Stimulated activated naive CD8-positive, alpha-beta T cell treated with anti-CD3 and anti-CD28 coated beads, Interleukin-15, amount 100 ng/mL, for 72 hours (primary cell): ENCODE data around the gene VDAC1.
A peak's percentile ranks its signal among the peaks of the same experiment; 100 is the strongest.
"Not testable (repeated sequence)": the region's sequence is repeated elsewhere in the genome, so short reads cannot be mapped to it uniquely, and the experiment has no call there.

ENCODE experiments used
- ATAC-seq: fragments of 150-1000 bp; cut with Tn5 transposase; 2 replicates; pipeline ENCODE4 v1.10.0; 2021; ENCODE audit warnings: mild to moderate bottlenecking, moderate library complexity
- DNase-seq, 2 donors: peaks; one replicate each; pipeline ENCODE4 v3.0.0; 2021 to 2022
- H3K27ac Mint-ChIP-seq, 2 donors: one replicate each; pipeline ENCODE4 v1.8.0; 2022; ENCODE audit warnings: mild to moderate bottlenecking in 2 of 2, mixed read lengths in 2 of 2, moderate library complexity in 2 of 2
- H3K27me3 Mint-ChIP-seq: one replicate; pipeline ENCODE4 v1.8.0; 2022; ENCODE audit warnings: mixed read lengths
- H3K4me1 Mint-ChIP-seq: one replicate; pipeline ENCODE4 v1.8.0; 2022; ENCODE audit warnings: mild to moderate bottlenecking, mixed read lengths
- H3K4me3 Mint-ChIP-seq, 2 donors: one replicate each; pipeline ENCODE4 v1.8.0; 2022; ENCODE audit warnings: mild to moderate bottlenecking in 2 of 2, mixed read lengths in 2 of 2, moderate library complexity in 1 of 2
- H3K9me3 Mint-ChIP-seq, 2 donors: one replicate each; pipeline ENCODE4 v1.8.0; 2022; ENCODE audit warnings: mixed read lengths in 2 of 2

Gene VDAC1

GRCh38 chr5:133969654-133970324, 35.0 kb downstream of the VDAC1 start:
- H3K27ac Mint-ChIP-seq = peak overlapping the region; percentile 86 to 94
- H3K27me3 Mint-ChIP-seq = no peaks in the 10 kb centered on the region
- no peak for DNase-seq
- H3K4me3 Mint-ChIP-seq = peak overlapping the region; percentile 96 to 99
- H3K4me1 Mint-ChIP-seq = peaks cover 52% of the 10 kb centered on the region
- no peak for ATAC-seq
- no peaks in the 10 kb centered on the region for H3K9me3 Mint-ChIP-seq

GRCh38 chr5:133968204-133968980, 36.4 kb downstream of the VDAC1 start, which contains the start of gene C5orf15:
TSS of gene C5orf15 (minus strand) at chr5:133968625. CDS start at chr5:133968584, 41 bp downstream.
- Mint-ChIP-seq H3K4me3 (peak within 1 kb of the TSS; percentile 96 to 99), H3K9me3 (peaks cover 0 to 3% of the 10 kb centered on the region in 2 donors), H3K27ac (peak within 1 kb of the TSS; percentile 97 to 99), H3K27me3 (no peaks in the 10 kb centered on the region), H3K4me1 (peaks cover 62% of the 10 kb centered on the region)
- peak; percentile 87 to 93 for DNase-seq
- ATAC-seq = peak; percentile 99

- Mint-ChIP-seq H3K27me3 (no peaks in the 10 kb centered on the region), H3K27ac (peak overlapping the region; percentile 97 to 99), H3K9me3 (peaks cover 0 to 10% of the 10 kb centered on the region in 2 donors), H3K4me1 (peaks cover 68% of the 10 kb centered on the region), H3K4me3 (peak overlapping the region; percentile 96 to 99)
- DNase-seq (no peak), ATAC-seq (no peak)
Observed at GRCh38 chr5:133967698-133968203, 37.0 kb downstream of the VDAC1 start.

GRCh38 chr5:133967124-133967523, 37.7 kb downstream of the VDAC1 start:
- Mint-ChIP-seq H3K27ac (no peak overlapping the region), H3K4me1 (peaks cover 74% of the 10 kb centered on the region), H3K9me3 (peaks cover 0 to 13% of the 10 kb centered on the region in 2 donors), H3K4me3 (peak overlapping the region; percentile 96 to 99), H3K27me3 (no peaks in the 10 kb centered on the region)
- no peak for DNase-seq
- no peak for ATAC-seq

- Mint-ChIP-seq H3K4me3 (no peak overlapping the region), H3K27ac (no peak overlapping the region), H3K9me3 (peaks cover 0 to 13% of the 10 kb centered on the region in 2 donors), H3K4me1 (peaks cover 71% of the 10 kb centered on the region), H3K27me3 (no peaks in the 10 kb centered on the region)
- no peak for DNase-seq
- no peak for ATAC-seq
Observed at GRCh38 chr5:133966090-133966489, 38.7 kb downstream of the VDAC1 start.

- no peak for ATAC-seq
- H3K4me1 Mint-ChIP-seq = peaks cover 71% of the 10 kb centered on the region
- no peak for DNase-seq
- H3K9me3 Mint-ChIP-seq = peaks cover 0 to 13% of the 10 kb centered on the region in 2 donors
- peak overlapping the region; percentile 6 to 69 for H3K4me3 Mint-ChIP-seq
- no peaks in the 10 kb centered on the region for H3K27me3 Mint-ChIP-seq
- H3K27ac Mint-ChIP-seq = peak overlapping the region; percentile 6 to 21
Observed at GRCh38 chr5:133963493-133964128, 41.2 kb downstream of the VDAC1 start.

GRCh38 chr5:133962801-133963476, 41.8 kb downstream of the VDAC1 start:
- ATAC-seq = peak; percentile 35
- Mint-ChIP-seq H3K4me3 (peak overlapping the region; percentile 6 to 69), H3K4me1 (peaks cover 67% of the 10 kb centered on the region)

GRCh38 chr5:133962131-133962530, 42.6 kb downstream of the VDAC1 start:
- no peak for DNase-seq
- peak overlapping the region; percentile 6 to 69 for H3K4me3 Mint-ChIP-seq
- no peak for ATAC-seq
- peaks cover 67% of the 10 kb centered on the region for H3K4me1 Mint-ChIP-seq
- peaks cover 0 to 13% of the 10 kb centered on the region in 2 donors for H3K9me3 Mint-ChIP-seq
- H3K27me3 Mint-ChIP-seq = no peaks in the 10 kb centered on the region
- H3K27ac Mint-ChIP-seq = no peak overlapping the region

More at GRCh38 chr5:133962801-133963476, 41.8 kb downstream of the VDAC1 start:
- Mint-ChIP-seq H3K27ac (peak overlapping the region; percentile 6 to 26), H3K9me3 (peaks cover 0 to 13% of the 10 kb centered on the region in 2 donors), H3K27me3 (no peaks in the 10 kb centered on the region)
- no peak for DNase-seq

GRCh38 chr5:133959643-133960042, 45.1 kb downstream of the VDAC1 start:
- H3K27ac Mint-ChIP-seq = peak overlapping the region in 1 of 2 donors; percentile 38
- H3K4me1 Mint-ChIP-seq = peaks cover 52% of the 10 kb centered on the region
- H3K27me3 Mint-ChIP-seq = no peaks in the 10 kb centered on the region
- DNase-seq (no peak), ATAC-seq (no peak)
- H3K4me3 Mint-ChIP-seq = peak overlapping the region in 1 of 2 donors; percentile 10
- H3K9me3 Mint-ChIP-seq = peaks cover 0 to 13% of the 10 kb centered on the region in 2 donors

GRCh38 chr5:133957591-133957990, 47.2 kb downstream of the VDAC1 start:
- Mint-ChIP-seq H3K4me3 (peak overlapping the region; percentile 24 to 40), H3K27me3 (no peaks in the 10 kb centered on the region), H3K4me1 (peaks cover 41% of the 10 kb centered on the region), H3K27ac (peak overlapping the region; percentile 6 to 84), H3K9me3 (peaks cover 0 to 1% of the 10 kb centered on the region in 2 donors)
- ATAC-seq = peak; percentile 74
- no peak for DNase-seq

GRCh38 chr5:133957080-133957479, 47.7 kb downstream of the VDAC1 start:
- Mint-ChIP-seq H3K9me3 (no peaks in the 10 kb centered on the region), H3K4me3 (peak overlapping the region; percentile 24 to 40), H3K27ac (peak overlapping the region in 1 of 2 donors; percentile 84), H3K4me1 (peaks cover 36% of the 10 kb centered on the region), H3K27me3 (no peaks in the 10 kb centered on the region)
- DNase-seq = no peak
- no peak for ATAC-seq

- H3K4me3 Mint-ChIP-seq, H3K27me3 Mint-ChIP-seq, H3K9me3 Mint-ChIP-seq, DNase-seq, ATAC-seq, H3K27ac Mint-ChIP-seq: not testable (repeated sequence)
- peaks cover 34% of the 10 kb centered on the region for H3K4me1 Mint-ChIP-seq
Observed at GRCh38 chr5:133956196-133956595, 48.6 kb downstream of the VDAC1 start.

GRCh38 chr5:133953568-133954145, 51.1 kb downstream of the VDAC1 start:
- Mint-ChIP-seq H3K4me1 (peaks cover 28% of the 10 kb centered on the region), H3K27ac (peak overlapping the region in 1 of 2 donors; percentile 3), H3K4me3 (no peak overlapping the region), H3K27me3 (no peaks in the 10 kb centered on the region), H3K9me3 (no peaks in the 10 kb centered on the region)
- DNase-seq = no peak
- no peak for ATAC-seq

GRCh38 chr5:133952729-133953567, 51.8 kb downstream of the VDAC1 start:
- Mint-ChIP-seq H3K4me1 (peaks cover 26% of the 10 kb centered on the region), H3K4me3 (no peak overlapping the region), H3K27me3 (no peaks in the 10 kb centered on the region), H3K27ac (no peak overlapping the region), H3K9me3 (no peaks in the 10 kb centered on the region)
- DNase-seq (no peak), ATAC-seq (peak; percentile 16)
